CD4-positive, alpha-beta T cell treated with Interleukin-6 at 100 ng/mL for 8 hours (primary cell): ENCODE data around the gene PSTPIP1.
A peak's percentile ranks its signal among the peaks of the same experiment; 100 is the strongest.

Source experiments
- DNase-seq: peaks from one replicate; pipeline ENCODE4 v3.0.0-alpha.2; 2020; ENCODE audit warnings: mixed read lengths, low spot score

PSTPIP1 gene

DNA sequence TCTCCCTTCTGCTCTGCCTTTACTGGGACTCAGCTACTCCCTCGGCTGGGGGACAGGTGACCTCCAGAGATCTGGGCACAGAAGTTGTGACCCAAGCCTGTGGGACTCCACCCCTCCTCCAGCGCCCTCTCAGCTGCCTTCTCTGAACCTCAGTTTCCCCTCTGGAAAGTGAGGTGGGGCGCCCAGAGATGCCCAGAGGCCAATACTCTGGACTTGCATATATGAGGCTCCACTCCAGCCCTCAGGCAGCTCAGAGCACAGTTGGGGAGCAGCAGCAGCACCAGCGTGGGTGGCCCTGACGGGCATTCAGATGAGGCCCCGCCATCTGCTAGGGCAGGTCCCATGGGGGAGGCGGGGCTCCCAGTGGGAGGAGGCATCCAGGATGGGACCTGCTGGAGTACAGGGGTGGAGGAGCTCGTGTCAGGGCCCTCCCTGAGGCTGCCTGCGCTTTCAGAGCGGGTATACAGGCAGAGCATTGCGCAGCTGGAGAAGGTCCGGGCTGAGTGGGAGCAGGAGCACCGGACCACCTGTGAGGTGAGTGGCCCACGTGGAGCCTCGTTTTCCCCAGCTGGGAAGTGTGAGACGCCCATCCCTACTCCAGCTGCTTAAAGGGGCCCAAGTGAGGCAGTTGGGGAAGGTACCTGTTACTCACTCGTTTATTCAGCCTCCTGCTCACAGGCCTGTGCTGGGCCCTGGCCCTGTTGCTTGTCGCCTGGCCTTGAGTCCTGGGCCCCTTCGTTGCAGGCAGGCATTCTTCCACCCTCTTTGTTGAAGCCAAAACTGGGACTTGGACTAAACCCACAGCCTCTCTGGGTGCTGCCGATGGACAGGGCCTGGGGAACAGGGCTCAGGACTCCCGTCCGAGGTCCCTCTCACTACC, 35.4 kb downstream of the PSTPIP1 start:
- no peak for DNase-seq

DNA sequence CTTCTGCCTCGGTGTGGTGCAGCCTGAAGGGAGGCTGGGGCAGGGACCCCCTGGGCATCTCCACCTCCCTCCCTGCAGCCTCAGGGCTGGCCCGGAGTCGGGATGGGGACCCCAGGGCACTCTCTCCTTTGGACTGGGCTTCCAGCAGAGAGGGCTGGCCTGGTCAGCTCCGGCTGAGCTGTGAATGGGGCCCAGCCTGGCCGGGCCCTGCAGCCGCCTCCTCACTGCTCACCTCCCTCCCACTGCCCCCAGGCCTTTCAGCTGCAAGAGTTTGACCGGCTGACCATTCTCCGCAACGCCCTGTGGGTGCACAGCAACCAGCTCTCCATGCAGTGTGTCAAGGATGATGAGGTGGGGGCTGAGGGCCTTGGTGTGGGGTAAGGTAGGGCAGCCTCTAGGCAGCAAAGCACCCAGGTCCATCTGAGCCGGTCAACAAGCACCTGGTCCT, 36.0 kb downstream of the PSTPIP1 start:
- DNase-seq: no peak

- DNase-seq: peak; percentile 24
These were observed 36.6 kb downstream of the PSTPIP1 start for GRCh38 chr15:77031376-77032050.

DNA sequence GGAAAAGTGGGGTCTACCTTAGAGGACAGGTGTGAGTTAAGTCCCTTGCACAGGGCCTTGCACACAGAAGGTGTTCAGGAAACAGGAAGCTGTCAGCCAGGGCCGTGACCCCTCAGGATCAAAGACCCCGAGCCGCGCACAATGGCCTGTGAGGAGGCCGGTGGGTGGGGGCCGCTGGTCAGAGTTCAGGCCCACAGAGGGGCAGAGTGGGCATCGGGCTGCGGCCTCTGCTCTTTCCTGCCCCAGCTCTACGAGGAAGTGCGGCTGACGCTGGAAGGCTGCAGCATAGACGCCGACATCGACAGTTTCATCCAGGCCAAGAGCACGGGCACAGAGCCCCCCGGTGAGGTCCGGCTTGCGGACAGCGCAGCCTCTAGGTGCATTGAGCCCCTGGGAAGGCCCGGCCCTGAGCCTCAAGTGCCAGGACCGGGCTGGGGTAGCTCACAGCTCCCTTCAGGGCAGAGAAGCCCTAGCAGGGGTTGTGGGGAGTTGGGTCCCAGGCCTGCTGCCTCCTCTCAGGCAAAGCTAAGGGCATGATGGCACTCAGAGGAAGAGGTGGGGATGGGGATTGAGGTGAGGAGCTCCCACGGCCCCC, 37.2 kb downstream of the PSTPIP1 start:
- no peak for DNase-seq

DNA sequence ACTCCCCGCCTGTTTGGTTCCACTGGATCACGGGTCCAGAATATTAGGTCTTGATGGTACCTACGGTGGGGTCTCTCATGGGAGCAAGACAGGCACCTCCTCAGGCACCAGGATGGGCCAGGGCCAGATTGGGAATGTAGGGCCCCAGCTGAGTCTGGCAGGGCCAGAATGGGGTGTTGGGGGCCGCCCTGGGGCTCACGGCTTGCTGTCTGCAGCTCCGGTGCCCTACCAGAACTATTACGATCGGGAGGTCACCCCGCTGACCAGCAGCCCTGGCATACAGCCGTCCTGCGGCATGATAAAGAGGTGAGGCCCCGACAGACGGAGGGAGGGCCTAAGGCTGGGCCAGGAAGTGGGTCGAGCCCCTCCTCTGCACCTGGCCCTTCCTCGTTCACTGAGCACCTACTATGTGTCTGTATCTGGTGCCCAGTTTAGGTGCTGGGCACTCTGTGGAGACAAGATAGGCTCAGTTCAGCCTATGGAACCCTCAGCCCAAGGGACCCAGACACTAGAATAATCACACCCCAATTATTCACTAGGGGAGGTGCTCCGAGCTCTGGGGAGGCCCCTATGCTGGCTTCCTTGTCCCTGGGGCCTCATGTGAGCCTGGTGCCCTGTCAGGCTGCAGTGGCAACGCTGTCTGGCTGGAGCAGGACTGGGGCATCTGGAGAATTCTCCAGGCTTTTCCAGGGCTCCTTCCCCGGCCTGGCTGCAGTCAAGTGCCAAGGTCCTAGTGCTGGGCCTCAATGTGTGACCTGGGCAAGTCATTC, 37.9 kb downstream of the PSTPIP1 start:
- no peak for DNase-seq

DNA sequence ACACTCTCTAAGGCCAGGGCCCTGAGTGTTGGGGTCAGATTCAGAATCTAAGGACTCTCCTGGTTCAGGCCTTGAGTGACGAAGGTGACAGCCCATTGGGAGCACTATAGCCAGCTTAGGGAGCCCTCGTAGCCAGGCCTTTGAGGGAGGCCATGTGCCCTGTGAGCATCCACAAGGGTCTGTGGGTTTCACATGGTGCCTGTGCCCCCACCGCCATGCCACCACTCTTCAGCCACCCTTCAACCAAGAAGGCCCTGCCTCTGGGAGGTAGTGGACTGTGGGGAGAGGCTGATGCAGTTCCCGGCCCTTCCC, 38.4 kb downstream of the PSTPIP1 start:
- DNase-seq: no peak

DNA sequence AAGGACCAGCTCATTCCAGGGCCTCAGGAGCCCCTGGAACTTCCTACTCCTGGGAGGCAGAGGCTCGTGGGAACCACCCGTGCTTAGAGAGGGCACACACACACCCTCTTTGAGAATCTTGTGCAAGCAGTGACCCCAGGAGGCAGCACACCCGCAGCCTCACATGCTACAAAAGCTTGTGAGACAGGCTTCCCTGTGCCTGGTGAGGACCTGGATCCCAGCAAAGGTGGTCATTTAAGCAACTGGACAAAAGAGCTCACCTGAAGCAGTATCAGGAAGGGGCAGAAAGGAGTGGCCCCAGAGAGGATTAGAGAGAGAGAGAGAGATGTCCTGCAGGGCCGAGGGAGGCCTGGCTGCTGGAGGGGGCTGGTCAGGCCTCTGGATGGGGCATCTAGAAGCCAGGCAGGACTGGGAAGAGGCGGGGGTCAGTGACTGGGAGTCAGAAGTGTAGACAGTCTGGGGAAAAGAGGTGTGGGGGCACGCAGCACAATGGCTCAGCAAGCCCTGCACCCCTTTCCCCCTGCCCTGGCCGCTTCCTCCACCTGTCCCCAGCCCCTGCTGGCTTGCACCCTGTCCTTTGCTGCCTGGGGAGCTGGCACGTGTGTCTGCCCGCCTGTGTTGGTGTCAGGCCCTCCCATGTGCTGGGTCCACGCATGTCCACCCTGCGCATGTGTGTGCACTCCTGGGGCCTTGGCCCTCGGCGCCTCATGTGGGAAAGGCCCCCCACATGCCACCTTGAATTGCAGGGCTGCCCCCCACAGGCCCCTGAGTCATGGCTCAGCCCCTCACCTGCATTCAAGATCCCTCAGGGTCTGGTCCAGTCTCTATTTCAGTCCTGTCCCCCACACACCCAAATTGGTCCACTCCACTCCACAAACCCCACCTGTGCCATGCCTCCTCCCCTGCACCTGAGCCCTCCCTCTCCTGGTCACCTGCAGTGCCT, 39.1 kb downstream of the PSTPIP1 start:
- no peak for DNase-seq

- no peak for DNase-seq
These were observed 40.0 kb downstream of the PSTPIP1 start for GRCh38 chr15:77034695-77035489.

DNA sequence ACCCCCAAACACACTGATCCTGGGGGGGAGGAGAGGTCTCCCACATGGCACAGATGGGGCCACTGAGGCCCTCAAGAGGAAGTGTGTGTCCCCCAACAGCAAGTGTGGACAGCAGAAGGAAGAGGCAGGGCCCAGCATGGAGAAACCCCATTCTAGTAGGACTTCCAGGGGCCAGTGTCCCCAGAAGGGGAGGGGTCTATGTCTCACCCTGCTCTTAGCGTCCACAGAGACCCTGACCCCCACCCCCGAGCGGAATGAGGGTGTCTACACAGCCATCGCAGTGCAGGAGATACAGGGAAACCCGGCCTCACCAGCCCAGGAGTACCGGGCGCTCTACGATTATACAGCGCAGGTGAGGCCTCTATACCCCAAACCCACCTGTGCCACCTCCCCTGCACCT, 40.7 kb downstream of the PSTPIP1 start:
- no peak for DNase-seq

DNA sequence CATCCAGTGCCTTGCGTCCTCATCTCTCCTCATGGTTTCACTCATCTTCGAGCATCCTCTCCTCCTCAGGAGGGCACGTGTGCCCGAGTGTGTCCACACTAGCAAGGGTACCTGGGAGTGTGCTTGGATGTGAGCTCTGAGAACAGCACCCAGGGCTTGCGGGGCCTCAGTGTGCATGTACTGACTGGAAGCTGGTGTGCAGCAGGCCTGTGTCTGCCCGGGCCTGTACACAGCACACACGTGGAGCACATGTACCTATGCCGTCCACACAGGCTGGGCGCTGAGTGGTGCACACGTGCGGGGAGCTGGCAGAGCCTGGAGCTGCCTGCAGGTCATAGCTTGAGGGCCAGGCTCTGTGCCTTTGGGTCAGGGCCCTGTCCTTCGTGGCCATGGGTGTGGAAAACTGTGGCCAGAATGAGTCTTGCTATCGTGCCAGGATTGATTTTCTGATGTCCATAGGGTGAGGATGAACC, 41.1 kb downstream of the PSTPIP1 start:
- no peak for DNase-seq

DNA sequence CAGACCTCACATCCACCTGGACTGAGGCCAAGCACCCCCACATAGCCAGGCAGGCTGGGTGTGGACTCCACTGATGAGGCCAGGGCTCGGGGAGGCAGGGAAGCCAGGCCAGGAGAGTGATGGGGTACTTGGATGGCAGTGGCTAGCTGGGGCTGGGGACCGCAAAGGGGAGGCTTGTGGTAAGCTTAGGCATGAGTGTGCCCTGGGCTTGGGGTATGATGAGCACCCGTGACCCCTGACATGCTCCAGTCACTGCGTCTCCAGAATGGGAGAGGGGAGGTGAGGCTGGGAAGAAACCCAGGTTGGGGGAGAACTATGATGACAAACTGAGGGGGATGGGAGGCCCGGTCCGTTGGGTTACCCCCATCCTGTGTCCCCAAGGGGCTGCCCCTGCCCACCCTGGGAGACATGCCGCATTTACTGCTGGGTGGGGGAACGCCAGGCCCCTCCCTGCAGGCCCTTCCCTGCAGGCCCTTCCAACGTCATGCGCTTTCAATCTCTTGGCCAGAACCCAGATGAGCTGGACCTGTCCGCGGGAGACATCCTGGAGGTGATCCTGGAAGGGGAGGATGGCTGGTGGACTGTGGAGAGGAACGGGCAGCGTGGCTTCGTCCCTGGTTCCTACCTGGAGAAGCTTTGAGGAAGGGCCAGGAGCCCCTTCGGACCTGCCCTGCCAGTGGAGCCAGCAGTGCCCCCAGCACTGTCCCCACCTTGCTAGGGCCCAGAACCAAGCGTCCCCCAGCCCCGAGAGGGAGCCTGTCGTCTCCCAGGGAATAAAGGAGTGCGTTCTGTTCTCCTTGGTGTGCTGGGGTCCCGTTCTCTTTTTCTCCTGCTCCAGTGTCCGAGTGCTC, 41.8 kb downstream of the PSTPIP1 start:
- no peak for DNase-seq

DNA sequence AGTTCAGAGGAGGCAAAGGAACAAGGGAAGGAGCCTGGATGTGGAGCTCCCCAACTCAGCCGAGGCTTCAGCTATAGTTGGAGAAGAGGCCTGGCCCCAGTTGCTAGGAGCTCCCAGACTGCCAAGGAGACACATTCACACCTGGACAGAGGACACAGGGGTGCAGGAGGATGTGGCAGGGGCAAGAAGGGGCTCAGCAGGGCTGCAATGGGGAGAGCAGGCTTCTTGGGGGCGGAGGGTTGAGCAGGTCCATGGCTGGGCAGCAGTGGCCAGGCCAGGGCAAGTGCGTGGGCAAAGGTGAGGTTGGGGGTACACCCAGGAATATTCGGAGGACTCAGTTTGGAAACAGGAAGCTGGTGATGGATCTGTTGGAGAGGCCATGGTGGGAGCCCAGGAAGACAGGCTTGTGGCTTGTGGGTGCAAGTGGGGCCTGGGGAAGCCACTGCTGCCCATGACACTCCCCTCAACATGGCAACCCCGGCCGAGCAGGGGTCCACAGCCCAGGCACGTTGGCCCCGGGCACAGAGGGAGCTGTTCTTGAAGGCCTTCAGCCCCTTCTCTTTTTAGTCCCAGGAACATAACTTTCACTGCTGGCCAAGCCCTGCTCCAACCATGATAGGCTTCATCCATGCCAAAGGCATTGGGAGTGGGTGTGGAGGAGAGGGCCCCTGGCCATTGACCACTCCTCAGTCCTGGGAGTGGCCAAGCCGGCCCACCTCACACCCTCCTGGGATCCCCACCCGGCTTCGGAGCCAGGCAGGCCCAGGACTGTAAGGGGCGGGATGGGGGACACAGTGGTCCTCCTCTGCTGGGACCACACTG, 42.7 kb downstream of the PSTPIP1 start:
- DNase-seq: no peak

DNA sequence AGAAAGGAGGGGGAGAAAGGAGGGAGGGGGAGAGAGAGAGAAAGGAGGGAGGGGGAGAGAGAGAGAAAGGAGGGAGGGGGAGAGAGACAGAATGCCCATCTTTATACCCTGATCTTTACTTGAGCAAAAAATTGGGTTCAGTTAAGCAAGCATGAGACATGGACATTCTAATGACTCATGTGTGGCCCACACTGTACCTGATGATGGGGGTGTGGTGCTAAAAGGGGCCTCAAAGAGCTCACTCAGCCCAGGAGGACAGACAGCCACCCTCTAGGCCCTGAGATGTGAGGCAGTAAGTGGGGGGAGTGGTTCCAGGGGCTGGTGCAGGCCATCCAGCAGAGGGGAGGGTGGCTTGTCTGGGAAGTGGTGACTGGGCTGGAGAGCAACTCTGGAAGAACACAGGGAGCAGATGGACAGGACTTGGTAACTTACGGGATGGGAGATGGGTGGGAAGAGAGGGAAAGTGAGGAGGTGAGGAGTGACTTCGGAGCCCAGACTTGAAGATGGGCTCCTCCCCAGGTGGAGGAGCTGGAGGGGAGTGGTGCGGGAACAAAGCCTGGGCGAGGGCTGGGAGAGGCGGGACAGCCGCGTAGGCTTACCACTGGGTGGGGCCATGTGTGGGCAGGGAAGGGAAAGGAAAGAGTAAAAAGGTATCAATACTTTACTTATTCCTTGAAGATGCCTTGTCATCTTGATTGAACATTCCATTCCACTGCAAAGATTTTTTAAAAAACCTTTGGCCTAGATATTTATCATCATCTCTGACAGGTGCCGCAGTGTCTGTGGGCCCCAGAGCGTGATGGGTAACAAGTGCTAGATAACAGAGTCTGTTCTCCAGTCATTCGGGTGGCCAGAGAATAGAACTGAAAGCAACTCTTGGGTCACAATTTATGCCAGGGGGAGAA, 43.6 kb downstream of the PSTPIP1 start:
- no peak for DNase-seq

DNA sequence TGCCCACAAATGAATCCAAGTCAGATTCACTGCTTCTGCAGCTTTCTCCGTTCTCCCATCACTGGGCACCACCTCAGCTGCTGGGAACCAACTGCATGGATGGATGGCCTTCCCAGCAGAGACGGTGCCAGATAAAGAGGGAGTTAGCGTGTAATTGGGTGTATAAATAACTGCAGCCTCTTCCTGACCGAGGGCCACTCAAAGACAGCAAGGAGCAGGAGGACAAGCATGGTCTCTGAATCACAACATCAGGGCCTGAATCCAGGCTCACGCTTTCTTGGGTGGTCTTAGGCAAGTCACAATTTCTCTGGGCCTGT, 44.2 kb downstream of the PSTPIP1 start:
- DNase-seq: no peak

DNA sequence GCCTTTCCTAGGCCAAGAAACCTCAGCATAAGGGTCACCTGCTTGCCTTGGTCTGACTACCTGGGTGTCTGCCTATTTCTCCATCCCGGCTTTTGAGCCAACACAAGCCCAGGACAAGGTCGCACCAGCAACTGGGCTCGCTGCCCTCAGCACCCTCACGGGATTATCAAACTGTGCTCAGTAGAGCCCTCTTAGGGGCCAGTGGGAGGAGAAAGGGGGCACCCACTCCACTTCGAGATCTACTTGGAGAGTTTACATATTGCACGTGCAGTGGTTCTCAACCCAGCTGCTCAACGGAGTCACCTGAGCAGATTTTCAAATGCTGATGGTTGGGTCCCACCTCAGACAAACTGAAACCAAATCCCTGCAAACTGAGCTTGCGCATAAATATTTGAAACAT, 44.9 kb downstream of the PSTPIP1 start:
- no peak for DNase-seq

- DNase-seq: no peak
These were observed 45.7 kb downstream of the PSTPIP1 start for GRCh38 chr15:77040673-77041072.

- no peak for DNase-seq
These were observed 47.5 kb downstream of the PSTPIP1 start for GRCh38 chr15:77042245-77042919.
